GM18520 (cell line): ENCODE results near the gene FMNL1.

Experiments
- ATAC-seq: cut with Tn5 transposase; IDR thresholded peaks from one replicate; pipeline ENCODE4 v1.9.1; 2021; ENCODE audit not compliant: unreplicated experiment

FMNL1 gene

GRCh38 chr17:45277216-45277849 is 55.6 kb downstream of the FMNL1 start:
- ATAC-seq: no peak

DNA sequence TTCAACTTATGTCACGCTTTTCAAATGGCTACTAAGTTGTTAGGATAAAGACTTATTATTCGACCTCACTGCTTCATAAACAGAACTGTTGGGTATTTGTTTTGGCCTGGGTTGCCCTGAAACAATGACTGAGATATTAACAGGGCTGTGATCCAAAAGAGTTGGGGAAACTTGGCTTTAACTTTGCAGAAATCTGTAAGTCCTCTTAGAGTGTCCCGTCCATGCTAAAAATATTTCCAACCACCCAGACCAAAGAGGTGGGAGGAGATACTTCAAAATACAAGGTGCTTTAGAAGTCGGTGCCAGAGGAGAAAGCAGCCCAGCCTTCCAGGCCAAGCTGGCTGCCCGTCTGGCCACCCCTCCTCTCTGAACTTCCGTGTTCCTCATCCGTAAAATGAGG is 56.3 kb downstream of the FMNL1 start:
- no peak for ATAC-seq

GRCh38 chr17:45279898-45280297 is 58.2 kb downstream of the FMNL1 start:
- ATAC-seq: no peak

- ATAC-seq: no peak
These were observed 61.3 kb downstream of the FMNL1 start for GRCh38 chr17:45282683-45283644.

- no peak for ATAC-seq
These were observed 62.0 kb downstream of the FMNL1 start for GRCh38 chr17:45283711-45284110.

DNA sequence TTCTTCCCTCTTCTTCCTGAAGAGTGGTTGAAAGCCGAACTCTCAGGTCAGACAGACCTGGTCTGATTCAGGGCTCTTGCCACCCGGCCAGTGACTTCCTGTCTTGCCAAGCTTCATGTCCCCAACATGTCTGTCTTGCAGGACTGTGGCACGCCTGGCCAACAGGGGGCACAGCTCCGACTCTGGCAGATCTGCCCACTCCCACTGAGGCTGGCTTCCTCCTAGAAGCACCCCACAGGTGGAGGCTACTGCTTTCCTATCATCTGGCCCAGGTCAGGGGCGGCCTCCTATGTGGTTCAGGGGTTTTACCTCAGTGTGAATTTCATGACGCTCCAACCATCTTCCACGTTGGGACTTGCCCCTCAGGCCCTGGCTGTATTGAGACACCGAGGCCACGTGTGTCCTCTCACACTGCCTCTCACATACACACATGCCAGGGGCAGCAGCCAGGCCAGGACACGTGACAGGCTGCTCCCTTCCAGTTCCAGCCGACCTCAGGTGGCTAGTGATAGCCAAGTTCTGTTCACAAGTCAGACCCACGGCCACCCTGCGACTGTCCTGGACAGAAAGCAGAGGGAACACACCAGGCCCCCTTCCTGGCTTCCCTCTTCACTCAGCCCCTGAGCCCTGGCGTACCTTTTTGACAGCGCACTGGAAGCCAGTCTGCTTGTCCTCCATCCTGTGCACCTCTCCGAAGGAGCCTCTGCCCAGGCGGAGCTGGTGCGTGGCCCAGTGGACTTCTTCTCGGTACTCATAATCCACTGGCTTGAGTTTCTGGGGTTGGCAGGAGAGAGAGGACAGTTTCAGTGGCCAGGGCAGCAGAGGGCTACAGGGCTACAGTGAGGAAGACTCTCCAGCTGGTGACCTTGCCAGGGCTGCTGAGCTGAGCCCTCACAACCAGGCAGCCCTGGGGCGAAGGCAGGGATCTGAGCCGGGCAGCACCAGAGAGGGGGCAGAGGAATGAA is 62.8 kb downstream of the FMNL1 start:
- ATAC-seq: no peak

GRCh38 chr17:45286286-45286685 is 64.6 kb downstream of the FMNL1 start:
- no peak for ATAC-seq

DNA sequence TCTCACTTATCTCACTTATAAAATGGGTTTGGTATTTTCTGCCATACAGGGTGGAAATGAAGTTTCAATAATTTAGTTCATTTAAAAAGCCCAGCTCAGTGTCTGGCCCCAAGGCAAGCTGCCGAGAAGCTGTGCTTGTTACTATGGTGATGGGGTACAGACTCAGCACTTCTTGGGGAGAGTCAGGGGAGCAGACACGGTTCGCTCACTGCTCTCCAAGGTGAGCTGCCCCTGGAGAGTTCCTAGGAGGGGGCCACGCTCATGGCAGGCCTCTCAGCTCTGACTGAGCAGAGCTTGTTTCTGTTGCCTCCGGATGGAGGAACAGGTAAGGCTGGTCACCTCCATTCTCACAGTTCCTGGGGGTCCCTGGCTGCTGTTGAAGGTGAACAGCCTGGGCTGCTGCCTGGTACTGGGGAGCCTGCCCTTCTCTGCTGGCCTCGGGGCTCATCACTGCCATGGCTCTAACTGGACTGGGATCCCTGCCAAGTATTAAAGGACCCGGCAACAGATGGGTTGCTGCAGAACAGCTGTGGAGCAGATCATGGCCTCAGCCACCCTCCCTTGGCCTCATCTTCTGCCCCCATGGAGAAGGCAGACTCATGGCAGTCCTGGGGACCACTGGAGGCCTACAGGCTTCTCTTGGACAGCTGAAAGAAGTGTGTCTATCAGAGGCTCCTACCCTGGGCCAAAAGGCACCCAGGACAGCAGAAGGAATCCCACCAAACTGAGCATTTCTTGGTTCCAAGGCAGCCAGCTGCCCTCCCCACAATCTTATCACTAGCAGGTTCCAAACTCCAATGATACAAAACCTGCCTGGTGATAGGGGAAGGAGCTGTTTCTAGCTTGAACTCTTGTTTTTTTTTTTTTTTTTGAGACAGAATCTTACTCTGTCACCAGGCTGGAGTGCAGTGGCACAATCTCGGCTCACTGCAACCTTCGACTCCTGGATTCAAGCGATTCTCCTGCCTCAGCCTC is 66.1 kb downstream of the FMNL1 start:
- ATAC-seq: no peak

DNA sequence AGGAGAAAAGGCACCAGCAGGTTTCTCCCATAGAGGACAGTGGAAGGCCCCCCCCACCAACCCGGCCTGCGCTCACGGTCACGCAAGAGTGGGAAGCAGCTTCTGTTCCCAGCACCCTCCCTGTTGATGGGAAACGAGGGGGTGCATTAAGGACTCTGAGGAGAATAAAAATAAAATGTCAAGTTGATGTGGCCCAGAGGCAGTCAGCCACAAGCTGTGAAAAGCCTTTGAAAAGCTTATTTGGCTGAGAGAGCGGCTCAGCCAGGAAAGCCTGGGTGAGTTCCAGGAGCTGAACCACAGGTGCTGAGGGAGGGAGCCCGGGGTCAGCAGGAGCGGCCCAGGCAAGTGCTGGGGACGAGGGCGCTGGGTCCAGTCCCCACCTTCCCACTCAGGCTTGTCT is 67.1 kb downstream of the FMNL1 start:
- ATAC-seq: no peak

DNA sequence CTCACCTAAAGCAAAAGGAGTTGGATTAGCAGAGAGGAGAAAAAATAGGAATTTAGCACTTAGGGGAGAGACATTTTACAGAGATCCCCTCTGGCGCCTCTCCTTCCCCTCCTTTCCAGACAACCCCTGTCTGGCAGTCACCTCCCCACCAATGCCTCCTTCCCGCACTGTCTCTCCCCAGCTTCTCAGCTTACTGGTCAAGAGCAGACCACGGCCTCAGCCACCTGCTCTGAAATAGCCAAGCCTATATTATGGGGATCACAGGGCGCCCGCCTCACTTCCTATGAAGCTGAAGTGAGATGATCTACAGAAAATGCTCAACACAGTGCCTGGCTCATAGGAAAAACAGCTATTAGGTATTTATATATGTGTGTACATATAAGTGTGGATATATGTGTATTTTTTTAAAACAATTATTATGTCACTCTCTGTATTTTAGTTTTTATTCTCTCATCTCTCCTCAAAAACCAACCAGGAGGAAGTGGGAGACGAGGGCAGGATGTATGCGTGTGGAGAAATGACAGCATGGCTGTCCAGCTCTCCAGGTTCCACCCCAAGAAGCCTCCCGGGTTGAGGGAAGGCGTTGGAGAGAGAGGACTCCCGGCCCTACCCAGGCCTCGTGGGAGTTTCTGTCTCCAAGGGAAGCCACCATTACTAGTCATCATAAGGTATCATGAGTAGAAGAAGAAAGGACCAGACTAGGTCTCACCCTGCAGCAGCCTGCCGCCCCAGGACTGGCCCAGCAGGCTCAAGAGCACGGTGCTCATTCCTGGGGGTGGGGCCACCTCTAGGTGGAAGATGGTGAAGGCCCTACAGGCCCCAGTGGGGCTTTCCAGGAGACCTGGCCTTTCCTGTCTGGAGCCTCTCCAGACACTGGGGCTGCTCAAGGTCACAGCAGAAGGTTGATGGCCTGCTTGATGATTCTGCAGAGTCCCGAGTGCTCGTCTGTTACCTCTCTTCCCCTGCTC is 67.9 kb downstream of the FMNL1 start:
- ATAC-seq: no peak

DNA sequence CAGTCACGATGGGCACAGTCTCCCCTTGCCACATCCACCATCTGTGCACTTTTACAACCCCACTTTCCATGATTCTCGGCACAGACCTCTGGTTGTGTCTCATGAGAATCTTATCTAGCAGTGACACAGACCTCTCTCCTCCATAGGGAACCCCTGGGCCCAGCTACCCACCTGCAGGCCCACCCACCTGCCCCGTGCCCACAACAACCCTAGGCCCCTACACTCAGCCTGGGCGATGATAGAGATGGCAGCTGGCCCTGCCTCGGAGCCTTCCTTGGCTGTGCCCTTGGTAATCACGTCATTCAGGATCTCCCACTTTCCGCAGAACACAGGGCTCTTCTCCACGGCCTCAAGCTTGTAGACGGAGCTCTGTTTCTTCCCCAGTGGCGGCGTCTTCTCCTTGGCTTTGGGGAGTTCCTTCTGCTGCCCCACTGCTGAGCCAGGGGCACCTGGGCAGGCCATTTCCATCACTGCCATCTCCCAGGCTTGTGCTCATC is 68.6 kb downstream of the FMNL1 start:
- no peak for ATAC-seq

DNA sequence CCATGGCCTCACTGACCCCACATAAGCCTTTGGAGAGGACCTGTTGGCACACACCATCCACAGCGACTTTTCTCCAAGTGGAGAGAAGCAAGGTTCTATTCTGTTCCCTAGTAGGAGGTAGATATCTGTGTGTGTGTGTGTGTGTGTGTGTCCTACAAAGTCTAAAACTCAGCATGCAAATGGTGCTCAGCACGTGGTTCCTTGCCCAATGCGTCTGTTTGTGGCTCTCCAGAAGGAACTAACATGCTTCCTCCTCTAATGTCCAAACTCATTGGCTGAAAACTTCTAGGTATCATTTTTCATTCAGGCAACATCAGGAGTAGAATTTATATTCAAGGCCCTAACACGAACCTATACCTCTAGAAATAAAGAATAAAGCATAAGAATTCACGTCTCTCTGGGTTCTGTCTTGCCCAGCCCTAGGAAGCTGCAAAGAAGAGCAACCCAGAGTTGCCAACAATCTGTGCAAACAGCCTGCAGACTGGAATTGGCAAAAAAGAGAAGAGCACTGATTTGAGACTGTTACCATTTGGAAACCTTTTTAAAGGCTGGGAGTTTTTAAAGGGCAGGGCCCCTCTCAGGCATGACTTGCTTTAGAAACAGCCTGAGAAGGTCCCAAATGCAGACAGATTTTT is 69.6 kb downstream of the FMNL1 start:
- no peak for ATAC-seq

GRCh38 chr17:45292696-45293412 is 71.2 kb downstream of the FMNL1 start:
- no peak for ATAC-seq

GRCh38 chr17:45293413-45294211 is 71.9 kb downstream of the FMNL1 start:
- no peak for ATAC-seq

- no peak for ATAC-seq
These were observed 72.8 kb downstream of the FMNL1 start for GRCh38 chr17:45294506-45294905.

DNA sequence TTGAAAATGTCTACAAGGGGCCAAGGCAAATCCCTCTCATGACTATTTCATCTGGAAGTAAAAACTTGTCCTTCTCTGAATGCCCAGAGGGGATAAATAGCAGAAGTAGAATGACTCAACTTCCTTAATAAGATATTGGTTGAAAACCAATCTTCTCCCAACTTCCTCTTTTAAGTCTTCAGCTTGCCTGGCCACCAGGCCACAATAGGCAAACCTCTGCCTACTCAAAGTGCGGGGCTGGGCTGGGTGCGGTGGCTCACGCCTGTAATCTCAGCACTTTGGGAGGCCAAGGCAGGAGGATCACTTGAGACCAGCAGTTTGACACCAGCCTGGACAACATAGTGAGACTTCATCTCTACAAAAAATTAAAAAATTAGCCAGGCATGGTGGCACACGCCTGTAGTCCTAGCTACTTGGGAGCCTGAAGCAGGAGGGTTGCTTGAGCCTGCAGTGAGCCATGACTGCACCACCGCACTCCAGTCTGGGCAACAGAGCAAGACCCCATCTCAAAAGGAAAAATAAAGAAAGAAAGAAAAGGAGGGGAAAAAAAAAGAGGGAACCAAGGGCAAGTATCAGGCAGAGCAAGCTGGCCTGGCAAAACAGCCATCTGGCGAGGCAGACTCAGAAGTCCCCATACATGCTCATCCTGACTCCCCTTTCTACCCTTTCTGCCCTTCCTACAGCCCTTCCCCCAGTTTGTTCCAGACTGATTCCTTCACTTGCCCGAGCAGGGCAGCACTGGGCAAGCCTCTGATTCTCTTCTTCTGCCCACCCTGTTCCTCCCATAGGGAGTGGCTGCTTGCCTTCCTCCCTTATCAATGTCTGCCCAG is 74.5 kb downstream of the FMNL1 start:
- ATAC-seq: no peak
